Activated naive CD8-positive, alpha-beta T cell treated with anti-CD3 and anti-CD28 coated beads, Interleukin-2, amount 10 ng/mL, durations not matched to agents 7 days and 5 days (primary cell): Measurements from ENCODE around the gene UGT1A10. TPM values are rescaled to one million over a fixed set of nuclear protein-coding genes. Genes with fewer than 3 reads are reported as not detected.

Source experiments
- ATAC-seq: fragments of 150-1000 bp; cut with Tn5 transposase; one replicate; pipeline ENCODE4 v1.10.0; 2021; ENCODE audit warnings: low read depth, moderate library complexity
- POLR2A ChIA-PET: fragments of 350-600 bp; sonication (Branson Sonifier 250); formaldehyde crosslinking; loops from one replicate; lab custom pipeline; 2021; ENCODE audit warnings: antibody characterized with exemption; lab: Charles Lee
- DNase-seq: peaks from one replicate; pipeline ENCODE4 v3.0.0; 2021
- H3K27ac Mint-ChIP-seq: one replicate; pipeline ENCODE4 v1.8.0; 2022; ENCODE audit warnings: mild to moderate bottlenecking, mixed read lengths
- H3K27me3 Mint-ChIP-seq: one replicate; pipeline ENCODE4 v1.8.0; 2022; ENCODE audit warnings: mild to moderate bottlenecking, moderate library complexity, mixed read lengths
- H3K36me3 Mint-ChIP-seq: one replicate; pipeline ENCODE4 v1.8.0; 2021; ENCODE audit warnings: mild to moderate bottlenecking, mixed read lengths
- H3K4me1 Mint-ChIP-seq: one replicate; pipeline ENCODE4 v1.8.0; 2021; ENCODE audit warnings: mixed read lengths
- H3K4me3 Mint-ChIP-seq: one replicate; pipeline ENCODE4 v1.8.0; 2022; ENCODE audit warnings: mild to moderate bottlenecking, moderate library complexity, mixed read lengths
- H3K9me3 Mint-ChIP-seq: one replicate; pipeline ENCODE4 v1.8.0; 2021; ENCODE audit warnings: mixed read lengths
- total RNA-seq, 2 experiments: library from RNA; stranded (reverse); gene quantifications; one replicate each; pipeline ENCODE4 v1.2.3, GENCODE V29; 2021

UGT1A10 gene
- total RNA-seq, 2 experiments from 2014 or later = not detected

DNA sequence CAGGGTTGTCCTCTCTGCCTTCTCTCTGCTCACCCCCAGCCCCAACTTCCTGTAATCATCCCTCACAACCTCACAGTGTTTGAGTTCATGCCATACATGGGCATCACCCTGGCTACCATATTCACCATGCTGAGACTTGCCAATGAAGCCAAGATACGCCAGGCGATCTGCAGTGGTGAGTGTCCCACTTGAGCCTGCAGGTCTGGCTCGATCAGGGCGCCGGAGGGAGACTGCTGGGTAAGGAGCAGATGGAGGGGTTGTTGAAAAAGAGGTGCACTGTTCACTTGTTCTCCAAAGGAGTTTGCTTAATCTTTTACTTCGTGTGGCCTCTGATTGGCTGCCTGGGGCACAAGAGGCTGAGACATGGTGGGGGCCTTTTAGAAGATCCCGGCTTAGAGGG lies 156.5 kb downstream of the UGT1A10 start:
- POLR2A ChIA-PET = no interaction called here
- no peaks in the 10 kb centered on the region for H3K36me3 Mint-ChIP-seq
- no peak overlapping the region for H3K27ac Mint-ChIP-seq
- H3K9me3 Mint-ChIP-seq = no peaks in the 10 kb centered on the region
- no peak overlapping the region for H3K4me3 Mint-ChIP-seq
- peaks cover 2% of the 10 kb centered on the region for H3K27me3 Mint-ChIP-seq
- H3K4me1 Mint-ChIP-seq = no peaks in the 10 kb centered on the region
- no peak for DNase-seq
- no peak for ATAC-seq

DNA sequence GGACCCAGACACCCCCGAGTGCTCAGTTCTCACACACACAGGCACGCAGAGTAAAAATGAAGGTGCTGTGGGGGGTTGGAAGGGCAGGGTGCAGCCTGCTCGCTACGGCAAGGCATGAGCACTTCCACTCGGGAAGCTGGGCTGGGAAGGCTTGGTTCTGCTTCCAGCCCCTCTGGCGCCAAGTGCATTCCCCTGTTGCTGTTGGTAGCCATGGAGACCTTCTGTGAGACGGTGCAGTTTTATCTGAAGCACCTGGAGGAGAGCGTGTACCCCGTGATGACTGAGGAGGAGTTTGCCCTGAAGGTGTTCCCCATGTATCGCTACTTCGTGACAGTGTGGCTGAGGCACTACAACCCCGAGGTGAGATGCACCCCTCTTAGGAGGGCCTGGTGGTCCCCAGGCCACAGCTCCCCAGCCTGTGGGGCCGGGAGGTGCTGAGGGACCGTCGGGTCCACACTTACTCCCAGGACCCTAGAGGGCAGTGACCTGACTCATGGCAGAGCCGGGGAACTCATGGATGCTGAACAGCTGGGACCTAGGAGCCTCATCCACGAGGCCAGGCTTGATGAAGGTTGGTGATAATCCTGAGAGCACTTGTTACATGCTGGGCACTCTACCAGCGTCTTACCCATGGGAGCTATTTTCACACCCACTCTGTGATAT lies 157.3 kb downstream of the UGT1A10 start:
- peaks cover 7% of the 10 kb centered on the region for H3K27me3 Mint-ChIP-seq
- ATAC-seq (no peak), DNase-seq (no peak)
- POLR2A ChIA-PET = no interaction called here
- no peaks in the 10 kb centered on the region for H3K4me1 Mint-ChIP-seq
- H3K27ac Mint-ChIP-seq = no peak overlapping the region
- H3K36me3 Mint-ChIP-seq = no peaks in the 10 kb centered on the region
- no peak overlapping the region for H3K4me3 Mint-ChIP-seq
- H3K9me3 Mint-ChIP-seq = no peaks in the 10 kb centered on the region

DNA sequence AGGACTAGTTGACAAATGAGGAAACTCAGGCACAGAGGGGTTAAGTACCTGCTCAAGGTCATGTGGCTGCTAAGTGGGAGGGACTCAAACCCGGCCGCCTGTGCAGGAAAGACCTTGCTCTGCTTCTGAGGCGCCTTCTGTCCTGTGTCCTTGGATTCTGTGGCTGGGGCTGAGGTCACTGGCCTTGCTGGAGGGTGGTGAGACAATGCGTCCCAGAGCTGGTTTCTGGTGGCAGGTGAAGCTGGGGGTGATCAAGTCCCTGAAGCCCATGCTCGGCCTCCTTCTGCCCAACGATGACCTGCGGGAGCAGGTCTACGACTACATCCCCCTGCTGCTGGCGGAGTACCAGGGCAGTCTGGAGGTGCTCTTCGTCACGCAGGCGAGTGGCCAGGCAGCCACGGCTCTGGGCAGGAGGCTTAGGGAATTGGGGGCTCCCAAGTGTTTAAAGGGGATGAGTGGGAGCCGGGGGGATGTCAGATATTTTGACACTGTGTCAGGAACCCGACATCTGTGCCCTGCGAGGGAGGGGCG lies 157.9 kb downstream of the UGT1A10 start:
- H3K4me1 Mint-ChIP-seq = no peaks in the 10 kb centered on the region
- H3K4me3 Mint-ChIP-seq = no peak overlapping the region
- ATAC-seq (no peak), DNase-seq (no peak)
- no peak overlapping the region for H3K27ac Mint-ChIP-seq
- no peaks in the 10 kb centered on the region for H3K9me3 Mint-ChIP-seq
- peaks cover 9% of the 10 kb centered on the region for H3K27me3 Mint-ChIP-seq
- POLR2A ChIA-PET = no interaction called here
- H3K36me3 Mint-ChIP-seq = no peaks in the 10 kb centered on the region

DNA sequence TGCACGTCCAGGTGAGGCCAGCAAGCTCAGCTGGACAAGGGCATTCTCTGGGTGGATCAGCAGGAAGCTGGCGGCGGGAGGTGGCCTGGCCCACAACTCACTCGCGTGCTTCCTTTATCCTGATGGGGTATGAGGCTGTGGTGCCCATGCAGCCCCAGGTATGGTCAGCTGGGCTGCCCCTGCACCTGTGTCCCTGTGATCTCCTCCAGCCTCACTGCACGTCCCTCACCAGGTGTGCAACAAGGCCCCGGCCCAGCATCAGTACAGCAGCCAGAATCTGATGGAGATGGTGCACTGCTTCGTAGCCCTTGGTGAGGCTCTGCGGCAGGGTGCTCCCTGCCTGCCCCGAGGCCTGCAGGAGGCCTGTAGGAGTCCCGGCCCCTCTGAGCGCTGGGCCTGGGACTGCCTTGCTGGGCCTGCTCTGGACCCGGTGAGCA lies 159.5 kb downstream of the UGT1A10 start:
- DNase-seq (no peak), ATAC-seq (no peak)
- no peaks in the 10 kb centered on the region for H3K9me3 Mint-ChIP-seq
- no peak overlapping the region for H3K4me3 Mint-ChIP-seq
- no peaks in the 10 kb centered on the region for H3K36me3 Mint-ChIP-seq
- POLR2A ChIA-PET = no interaction called here
- no peak overlapping the region for H3K27ac Mint-ChIP-seq
- H3K27me3 Mint-ChIP-seq = peaks cover 9% of the 10 kb centered on the region
- H3K4me1 Mint-ChIP-seq = peaks cover 4% of the 10 kb centered on the region

DNA sequence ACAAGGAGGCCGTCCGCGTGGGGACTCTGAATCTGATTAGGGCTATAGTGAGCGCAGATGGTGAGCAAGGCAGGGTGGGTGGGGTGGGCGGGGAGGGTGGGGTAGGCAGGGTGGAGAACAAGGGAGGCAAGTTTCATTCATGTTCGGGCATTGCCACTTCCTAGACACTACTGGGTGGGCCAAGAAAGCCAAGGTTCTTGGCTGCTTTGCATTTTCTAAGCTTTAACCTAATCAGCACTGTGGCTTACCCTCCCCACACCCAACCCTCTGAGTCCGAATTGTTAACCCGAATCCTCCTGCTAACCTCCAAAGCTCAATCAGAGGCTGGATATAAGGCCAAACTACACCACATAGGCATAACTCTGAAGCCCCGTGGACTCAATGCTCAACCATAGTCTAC lies 160.0 kb downstream of the UGT1A10 start:
- ATAC-seq = no peak
- POLR2A ChIA-PET = no interaction called here
- no peak for DNase-seq
- H3K4me3 Mint-ChIP-seq = no peak overlapping the region
- H3K36me3 Mint-ChIP-seq = no peaks in the 10 kb centered on the region
- no peak overlapping the region for H3K27ac Mint-ChIP-seq
- H3K27me3 Mint-ChIP-seq = peaks cover 9% of the 10 kb centered on the region
- H3K9me3 Mint-ChIP-seq = no peaks in the 10 kb centered on the region
- peaks cover 6% of the 10 kb centered on the region for H3K4me1 Mint-ChIP-seq

DNA sequence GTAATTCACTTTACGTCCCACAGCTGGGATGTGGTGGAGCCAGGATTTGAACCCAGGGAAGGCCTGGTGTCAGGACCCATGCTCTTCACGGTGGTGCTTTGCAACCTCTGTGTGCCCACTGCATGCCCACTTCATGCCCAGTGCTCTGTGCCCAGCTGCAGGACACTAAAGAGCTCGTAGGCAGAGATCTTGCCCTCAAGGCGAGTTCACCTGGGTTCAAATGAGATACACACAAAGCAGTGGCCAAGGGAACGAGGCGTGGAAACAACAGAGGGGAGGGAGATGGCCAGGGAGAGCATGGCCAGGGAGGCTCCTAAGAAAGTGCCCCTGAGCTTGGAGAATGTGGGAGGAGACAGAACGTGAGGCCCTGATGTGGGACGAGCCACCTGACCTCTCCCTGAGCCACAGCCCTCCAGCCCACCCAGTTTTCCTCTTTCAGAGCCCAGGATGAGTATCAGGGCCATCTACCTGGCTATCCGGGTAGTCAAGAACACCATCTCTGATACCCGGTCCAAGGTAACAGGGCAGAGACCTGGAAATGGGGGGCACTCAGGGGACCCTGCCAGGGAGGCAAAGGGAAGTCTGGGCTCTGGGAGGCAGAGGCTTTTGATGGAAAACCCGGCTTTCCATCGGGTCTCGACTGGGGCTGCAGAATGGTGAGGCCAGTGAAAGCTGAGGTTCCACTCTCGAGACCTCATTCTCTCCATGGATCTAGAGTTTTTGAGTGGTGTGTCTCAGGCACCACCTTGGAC lies 162.3 kb downstream of the UGT1A10 start:
- POLR2A ChIA-PET = no interaction called here
- H3K4me1 Mint-ChIP-seq = peaks cover 7% of the 10 kb centered on the region
- H3K27ac Mint-ChIP-seq = no peak overlapping the region
- no peak overlapping the region for H3K4me3 Mint-ChIP-seq
- DNase-seq (no peak), ATAC-seq (no peak)
- no peaks in the 10 kb centered on the region for H3K36me3 Mint-ChIP-seq
- no peaks in the 10 kb centered on the region for H3K9me3 Mint-ChIP-seq
- H3K27me3 Mint-ChIP-seq = peaks cover 12% of the 10 kb centered on the region

DNA sequence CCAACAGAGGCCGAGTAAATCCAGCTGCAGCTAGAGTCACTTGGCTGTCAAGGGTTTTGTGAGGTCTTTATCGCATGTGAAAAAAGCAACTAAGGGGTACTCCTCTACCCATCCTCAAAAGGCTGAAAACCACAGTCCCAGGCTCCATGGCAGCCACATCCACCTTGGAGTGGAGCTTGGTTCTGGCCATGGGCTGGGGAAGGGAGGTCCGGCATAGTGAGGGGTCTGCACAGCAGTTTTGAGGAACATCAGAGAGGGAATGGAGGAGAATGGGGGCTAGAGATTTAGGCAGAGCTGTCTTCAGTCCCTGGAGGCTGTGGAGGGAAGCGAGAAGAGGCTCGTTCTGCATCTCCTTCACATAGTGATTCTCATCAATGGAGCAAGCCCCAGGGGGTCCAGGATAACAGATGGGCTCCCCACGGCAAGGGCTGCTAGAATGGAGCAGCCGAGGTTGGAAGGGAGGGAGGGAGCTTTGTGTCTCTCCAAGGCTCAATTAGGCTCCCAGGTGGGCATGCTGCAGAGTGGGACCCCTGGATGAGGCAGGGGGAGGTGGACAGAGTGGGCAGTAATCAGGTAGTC lies 162.9 kb downstream of the UGT1A10 start:
- H3K27ac Mint-ChIP-seq = no peak overlapping the region
- H3K27me3 Mint-ChIP-seq = peaks cover 12% of the 10 kb centered on the region
- POLR2A ChIA-PET = no interaction called here
- ATAC-seq (no peak), DNase-seq (no peak)
- no peaks in the 10 kb centered on the region for H3K9me3 Mint-ChIP-seq
- no peaks in the 10 kb centered on the region for H3K36me3 Mint-ChIP-seq
- H3K4me3 Mint-ChIP-seq = no peak overlapping the region
- H3K4me1 Mint-ChIP-seq = peaks cover 7% of the 10 kb centered on the region

DNA sequence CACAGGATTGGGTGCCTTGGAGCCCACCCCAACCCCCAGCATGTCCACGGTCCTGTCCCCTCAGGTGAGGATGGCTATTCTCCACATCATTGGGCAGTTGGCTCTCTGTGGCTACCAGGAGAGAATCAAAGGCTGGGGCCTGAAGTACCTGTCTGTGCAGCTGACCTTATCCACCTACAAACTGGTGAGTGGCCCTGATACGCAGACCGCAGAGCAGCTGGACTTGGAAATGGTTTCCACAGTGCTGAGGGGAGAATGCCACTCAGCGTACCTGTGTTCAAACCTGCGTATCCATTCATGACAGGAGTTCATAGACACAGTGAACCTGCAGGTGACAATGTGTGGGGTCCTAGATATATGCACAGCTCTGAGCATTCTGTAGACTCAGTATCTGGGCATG lies 163.5 kb downstream of the UGT1A10 start:
- Mint-ChIP-seq H3K4me1 (peaks cover 7% of the 10 kb centered on the region), H3K27ac (no peak overlapping the region), H3K27me3 (peaks cover 16% of the 10 kb centered on the region), H3K36me3 (no peaks in the 10 kb centered on the region), H3K9me3 (no peaks in the 10 kb centered on the region), H3K4me3 (no peak overlapping the region)
- POLR2A ChIA-PET = no interaction called here
- DNase-seq (no peak), ATAC-seq (no peak)

DNA sequence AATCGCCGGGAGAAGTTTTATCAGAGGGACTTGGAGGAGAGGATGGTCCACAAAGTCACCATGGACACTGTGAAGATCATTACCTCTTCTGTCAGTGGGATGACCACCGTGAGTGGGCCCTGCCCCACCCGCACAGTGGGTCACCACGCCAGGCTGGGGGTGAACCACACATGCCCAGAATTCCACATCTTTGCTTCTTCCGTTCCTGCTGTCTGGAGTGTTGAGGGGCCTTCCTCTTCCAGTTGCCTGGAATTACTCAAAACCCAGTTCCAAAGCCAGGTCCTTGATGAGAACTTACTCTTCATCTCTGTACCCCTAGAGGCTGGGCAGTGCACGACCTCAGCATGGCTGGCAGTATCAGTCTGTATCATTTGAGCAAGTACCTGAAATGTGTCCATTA lies 164.0 kb downstream of the UGT1A10 start:
- peaks cover 20% of the 10 kb centered on the region for H3K27me3 Mint-ChIP-seq
- no peaks in the 10 kb centered on the region for H3K36me3 Mint-ChIP-seq
- no peaks in the 10 kb centered on the region for H3K9me3 Mint-ChIP-seq
- DNase-seq (no peak), ATAC-seq (no peak)
- POLR2A ChIA-PET = no interaction called here
- H3K4me3 Mint-ChIP-seq = no peak overlapping the region
- H3K27ac Mint-ChIP-seq = no peak overlapping the region
- peaks cover 7% of the 10 kb centered on the region for H3K4me1 Mint-ChIP-seq

DNA sequence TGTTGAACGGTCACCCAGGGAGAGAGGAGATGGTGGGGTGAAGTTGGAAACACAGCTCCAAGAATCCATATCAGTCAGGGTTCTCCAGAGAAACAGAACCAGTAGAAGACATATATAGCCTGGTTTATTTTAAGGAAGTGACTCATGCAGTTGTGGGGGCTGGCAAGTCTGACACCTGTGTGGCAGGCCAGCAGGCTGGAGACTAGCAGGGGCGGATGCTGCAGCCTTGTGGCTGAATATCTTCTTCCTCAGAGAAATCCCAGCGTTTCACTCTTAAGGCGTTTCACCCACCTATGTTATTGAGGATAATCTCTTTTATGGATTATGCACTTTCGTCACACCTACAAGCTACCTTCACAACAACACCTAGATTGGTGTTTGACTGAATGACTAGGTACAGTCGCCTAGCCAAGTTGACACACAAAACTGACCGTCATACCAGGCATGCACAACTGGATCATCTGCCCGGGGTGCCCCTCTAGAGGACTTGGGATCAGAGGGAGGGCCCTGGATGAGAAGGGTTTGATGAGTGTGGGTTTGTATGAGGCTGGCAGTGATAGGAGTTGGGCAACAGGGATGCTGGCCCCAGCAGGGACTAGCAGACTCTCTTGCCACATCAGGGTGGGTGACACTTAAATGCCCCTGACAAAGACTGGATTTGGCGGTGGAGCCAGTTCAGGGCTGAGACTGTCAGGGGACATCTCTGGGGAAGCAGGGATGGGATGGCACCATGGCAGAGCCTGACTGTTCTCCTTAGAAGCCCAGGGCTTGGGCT lies 165.3 kb downstream of the UGT1A10 start:
- Mint-ChIP-seq H3K27me3 (peaks cover 29% of the 10 kb centered on the region), H3K36me3 (no peaks in the 10 kb centered on the region), H3K4me1 (peaks cover 7% of the 10 kb centered on the region), H3K9me3 (no peaks in the 10 kb centered on the region), H3K27ac (no peak overlapping the region), H3K4me3 (no peak overlapping the region)
- ATAC-seq (peak; percentile 92), DNase-seq (no peak)
- POLR2A ChIA-PET = no interaction called here

DNA sequence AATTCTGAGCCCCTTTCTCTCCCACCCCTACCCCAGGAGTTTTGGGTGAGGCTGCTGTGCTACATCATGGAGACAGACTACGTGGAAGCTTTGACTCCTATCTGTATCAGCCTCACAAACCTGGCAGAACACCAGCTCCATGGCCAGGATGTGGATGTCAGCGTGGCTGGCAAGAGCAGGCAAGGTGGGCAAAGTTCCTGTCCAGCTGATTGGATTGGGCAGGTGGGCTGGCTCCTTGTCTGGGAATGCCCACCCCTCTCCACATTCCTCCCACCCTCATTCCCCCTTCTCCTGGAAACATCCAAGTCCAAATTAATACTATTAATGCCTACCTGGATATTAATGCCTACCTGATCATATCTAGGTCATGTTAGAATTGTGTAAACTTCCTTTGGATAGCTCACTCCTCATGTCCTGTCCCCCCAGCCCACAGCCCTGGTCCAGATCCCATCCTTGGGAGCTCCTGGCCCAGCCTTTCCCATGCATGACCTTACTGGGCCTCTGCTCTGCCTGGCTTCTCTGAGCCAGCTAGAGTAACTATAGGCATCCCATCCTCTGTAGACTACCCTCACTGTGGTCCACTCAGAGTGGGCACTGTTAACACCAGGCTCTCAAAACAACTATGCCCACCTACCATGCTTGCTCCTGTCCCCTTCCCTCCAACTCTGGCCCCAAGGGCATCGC lies 166.0 kb downstream of the UGT1A10 start:
- Mint-ChIP-seq H3K9me3 (no peaks in the 10 kb centered on the region), H3K27me3 (peaks cover 29% of the 10 kb centered on the region)
- POLR2A ChIA-PET = no interaction called here

DNA sequence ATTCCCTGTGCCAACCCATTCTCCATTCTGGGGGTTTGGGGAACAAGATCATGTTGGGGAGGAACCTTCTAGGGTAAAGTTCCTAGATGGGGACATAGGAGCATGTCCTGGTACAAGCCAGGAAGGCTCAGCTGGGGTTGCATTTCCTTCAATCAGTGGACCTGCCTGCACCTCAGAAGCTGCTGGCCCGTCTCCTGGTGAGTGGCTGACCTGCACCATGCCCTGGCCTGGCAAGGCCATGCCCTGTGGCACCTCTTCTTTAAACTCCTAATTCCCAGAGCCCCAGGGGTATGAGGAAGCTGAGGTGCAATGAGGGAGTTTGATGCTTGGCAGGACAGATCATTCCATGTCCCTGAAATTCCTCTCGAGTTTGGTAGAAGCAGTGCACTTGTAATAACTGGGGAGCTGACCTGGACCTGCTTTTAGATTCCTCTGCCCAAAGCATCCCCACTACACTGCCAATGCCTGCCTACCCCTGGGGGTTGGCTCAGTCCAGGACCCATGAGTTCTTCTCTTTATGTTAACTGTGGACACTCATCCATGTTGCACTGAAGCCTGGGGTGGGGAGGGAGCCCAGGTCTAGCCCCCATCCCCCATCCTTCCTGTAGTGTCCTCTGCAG lies 167.2 kb downstream of the UGT1A10 start:
- H3K4me3 Mint-ChIP-seq = no peak overlapping the region
- H3K36me3 Mint-ChIP-seq = no peaks in the 10 kb centered on the region
- no peaks in the 10 kb centered on the region for H3K9me3 Mint-ChIP-seq
- H3K4me1 Mint-ChIP-seq = peaks cover 7% of the 10 kb centered on the region
- POLR2A ChIA-PET = no interaction called here
- peaks cover 22% of the 10 kb centered on the region for H3K27me3 Mint-ChIP-seq
- ATAC-seq (no peak), DNase-seq (no peak)
- no peak overlapping the region for H3K27ac Mint-ChIP-seq

More for the DNA sequence above, 166.0 kb downstream of the UGT1A10 start:
- no peak for ATAC-seq
- no peak overlapping the region for H3K27ac Mint-ChIP-seq
- peaks cover 7% of the 10 kb centered on the region for H3K4me1 Mint-ChIP-seq
- no peak for DNase-seq
- no peak overlapping the region for H3K4me3 Mint-ChIP-seq
- no peaks in the 10 kb centered on the region for H3K36me3 Mint-ChIP-seq
